HL-60 (cell line): ENCODE measurements around the gene BCO1.

Experiments
- DNase-seq, 2 experiments: peaks; one replicate each; pipeline ENCODE4 v3.0.0-alpha.2; 2010 to 2020; ENCODE audit warnings: low read depth in 1 of 2, low spot score in 1 of 2
- H3K27ac ChIP-seq: fragments of 250-450 bp; sonication (Bioruptor Pico); replicated peaks from 2 replicates; pipeline ENCODE4 v1.5.1; 2020; ENCODE audit warnings: mild to moderate bottlenecking, moderate library complexity
- H3K27me3 ChIP-seq: fragments of 250-450 bp; sonication (Bioruptor Pico); 2 replicates; pipeline ENCODE4 v1.5.1; 2021; ENCODE audit warnings: mild to moderate bottlenecking, moderate library complexity; ENCODE audit not compliant: insufficient read depth, poor library complexity, severe bottlenecking
- H3K4me3 ChIP-seq: replicated peaks from 2 replicates; pipeline ENCODE4 v1.5.1; 2011; ENCODE audit warnings: mild to moderate bottlenecking, control low read depth, low read length; ENCODE audit not compliant: insufficient read depth
- GABPA ChIP-seq: IDR thresholded peaks from 2 replicates; pipeline ENCODE4 v1.6.1; 2012; ENCODE audit warnings: low read depth
- POLR2AphosphoS5 ChIP-seq: IDR thresholded peaks from 2 replicates; pipeline ENCODE4 v1.6.1; 2012; ENCODE audit warnings: low read depth
- SPI1 ChIP-seq: IDR thresholded peaks from 2 replicates; pipeline ENCODE4 v1.6.1; 2012; ENCODE audit warnings: low read depth, mild to moderate bottlenecking, borderline replicate concordance
- TF ChIP-seq, protein P1 (sequence below): IDR thresholded peaks from 2 replicates; pipeline ENCODE4 v1.6.1; 2012; ENCODE audit warnings: low read depth; ENCODE audit not compliant: insufficient replicate concordance
- TF ChIP-seq, protein P2 (sequence below): IDR thresholded peaks from one replicate; pipeline ENCODE4 v1.5.1; 2011; ENCODE audit warnings: low read length, control low read depth, inconsistent platforms; ENCODE audit not compliant: insufficient read depth

The BCO1 gene

DNA sequence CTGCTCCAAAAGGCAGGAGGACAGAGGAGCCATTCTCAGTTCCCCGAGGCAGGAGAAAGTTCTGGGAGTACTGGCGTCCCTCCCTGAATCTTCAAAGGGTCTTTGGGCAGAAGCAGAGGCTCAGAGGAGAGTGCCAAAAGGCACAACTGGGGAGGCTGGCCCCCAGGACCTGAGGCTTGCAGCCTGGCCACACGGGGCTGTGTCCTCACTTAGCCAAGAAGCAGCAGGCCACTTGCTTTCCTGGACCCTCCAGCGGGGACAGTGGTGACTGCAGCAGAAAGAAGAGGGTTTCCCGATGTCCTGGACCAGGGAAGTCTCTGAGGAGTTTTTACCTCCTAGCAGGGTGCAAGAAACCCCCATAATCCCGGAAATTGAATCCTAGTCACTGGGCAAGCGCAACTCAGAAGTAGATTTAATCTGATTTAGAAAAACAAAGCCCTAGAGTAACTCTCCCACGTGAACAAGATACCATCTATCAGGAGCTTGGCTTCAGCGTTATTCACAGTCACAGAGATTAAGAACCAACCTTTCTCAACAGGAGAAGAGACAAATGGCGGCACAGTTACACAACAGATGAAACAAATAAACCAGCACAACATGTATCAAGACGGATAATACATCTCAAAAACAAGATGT, 25.5 kb upstream of the BCO1 start:
- H3K27ac ChIP-seq, result no peak overlapping the region
- TF ChIP-seq POLR2AphosphoS5 (no peak), GABPA (no peak), SPI1 (no peak)
- TF ChIP-seq, protein P1, sequence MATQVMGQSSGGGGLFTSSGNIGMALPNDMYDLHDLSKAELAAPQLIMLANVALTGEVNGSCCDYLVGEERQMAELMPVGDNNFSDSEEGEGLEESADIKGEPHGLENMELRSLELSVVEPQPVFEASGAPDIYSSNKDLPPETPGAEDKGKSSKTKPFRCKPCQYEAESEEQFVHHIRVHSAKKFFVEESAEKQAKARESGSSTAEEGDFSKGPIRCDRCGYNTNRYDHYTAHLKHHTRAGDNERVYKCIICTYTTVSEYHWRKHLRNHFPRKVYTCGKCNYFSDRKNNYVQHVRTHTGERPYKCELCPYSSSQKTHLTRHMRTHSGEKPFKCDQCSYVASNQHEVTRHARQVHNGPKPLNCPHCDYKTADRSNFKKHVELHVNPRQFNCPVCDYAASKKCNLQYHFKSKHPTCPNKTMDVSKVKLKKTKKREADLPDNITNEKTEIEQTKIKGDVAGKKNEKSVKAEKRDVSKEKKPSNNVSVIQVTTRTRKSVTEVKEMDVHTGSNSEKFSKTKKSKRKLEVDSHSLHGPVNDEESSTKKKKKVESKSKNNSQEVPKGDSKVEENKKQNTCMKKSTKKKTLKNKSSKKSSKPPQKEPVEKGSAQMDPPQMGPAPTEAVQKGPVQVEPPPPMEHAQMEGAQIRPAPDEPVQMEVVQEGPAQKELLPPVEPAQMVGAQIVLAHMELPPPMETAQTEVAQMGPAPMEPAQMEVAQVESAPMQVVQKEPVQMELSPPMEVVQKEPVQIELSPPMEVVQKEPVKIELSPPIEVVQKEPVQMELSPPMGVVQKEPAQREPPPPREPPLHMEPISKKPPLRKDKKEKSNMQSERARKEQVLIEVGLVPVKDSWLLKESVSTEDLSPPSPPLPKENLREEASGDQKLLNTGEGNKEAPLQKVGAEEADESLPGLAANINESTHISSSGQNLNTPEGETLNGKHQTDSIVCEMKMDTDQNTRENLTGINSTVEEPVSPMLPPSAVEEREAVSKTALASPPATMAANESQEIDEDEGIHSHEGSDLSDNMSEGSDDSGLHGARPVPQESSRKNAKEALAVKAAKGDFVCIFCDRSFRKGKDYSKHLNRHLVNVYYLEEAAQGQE, result no peak
- TF ChIP-seq, protein P2, sequence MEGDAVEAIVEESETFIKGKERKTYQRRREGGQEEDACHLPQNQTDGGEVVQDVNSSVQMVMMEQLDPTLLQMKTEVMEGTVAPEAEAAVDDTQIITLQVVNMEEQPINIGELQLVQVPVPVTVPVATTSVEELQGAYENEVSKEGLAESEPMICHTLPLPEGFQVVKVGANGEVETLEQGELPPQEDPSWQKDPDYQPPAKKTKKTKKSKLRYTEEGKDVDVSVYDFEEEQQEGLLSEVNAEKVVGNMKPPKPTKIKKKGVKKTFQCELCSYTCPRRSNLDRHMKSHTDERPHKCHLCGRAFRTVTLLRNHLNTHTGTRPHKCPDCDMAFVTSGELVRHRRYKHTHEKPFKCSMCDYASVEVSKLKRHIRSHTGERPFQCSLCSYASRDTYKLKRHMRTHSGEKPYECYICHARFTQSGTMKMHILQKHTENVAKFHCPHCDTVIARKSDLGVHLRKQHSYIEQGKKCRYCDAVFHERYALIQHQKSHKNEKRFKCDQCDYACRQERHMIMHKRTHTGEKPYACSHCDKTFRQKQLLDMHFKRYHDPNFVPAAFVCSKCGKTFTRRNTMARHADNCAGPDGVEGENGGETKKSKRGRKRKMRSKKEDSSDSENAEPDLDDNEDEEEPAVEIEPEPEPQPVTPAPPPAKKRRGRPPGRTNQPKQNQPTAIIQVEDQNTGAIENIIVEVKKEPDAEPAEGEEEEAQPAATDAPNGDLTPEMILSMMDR, result no peak
- peaks cover 3% of the 10 kb centered on the region for H3K27me3 ChIP-seq
- DNase-seq, result no peak
- H3K4me3 ChIP-seq, result no peak overlapping the region

DNA sequence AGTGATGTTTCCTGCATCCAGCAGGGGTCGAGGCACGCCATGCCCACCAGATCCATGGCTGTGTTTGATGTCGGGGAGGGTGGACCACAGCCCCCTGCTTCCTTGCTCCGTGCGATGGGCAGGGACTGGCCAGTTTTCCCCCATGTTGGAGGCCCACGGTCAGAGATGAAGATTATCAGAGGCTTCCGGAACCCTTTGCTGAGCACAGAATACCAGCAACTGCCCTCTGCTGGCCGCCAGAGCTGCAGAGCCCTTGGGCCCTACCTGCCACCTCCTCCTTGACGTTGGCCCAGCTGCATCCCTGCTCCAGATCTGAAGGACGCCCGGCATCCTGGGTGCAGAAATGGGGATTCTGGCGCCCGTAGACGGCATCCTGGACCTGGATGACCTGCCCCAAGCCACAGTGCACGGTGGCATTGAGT, 23.7 kb upstream of the BCO1 start:
- DNase-seq, result no peak
- H3K27ac ChIP-seq, result no peak overlapping the region
- TF ChIP-seq POLR2AphosphoS5, result no peak
- TF ChIP-seq, protein P2, result no peak
- TF ChIP-seq SPI1, result no peak
- TF ChIP-seq GABPA, result no peak
- TF ChIP-seq, protein P1, result no peak
- no peak overlapping the region for H3K4me3 ChIP-seq
- peaks cover 3% of the 10 kb centered on the region for H3K27me3 ChIP-seq

DNA sequence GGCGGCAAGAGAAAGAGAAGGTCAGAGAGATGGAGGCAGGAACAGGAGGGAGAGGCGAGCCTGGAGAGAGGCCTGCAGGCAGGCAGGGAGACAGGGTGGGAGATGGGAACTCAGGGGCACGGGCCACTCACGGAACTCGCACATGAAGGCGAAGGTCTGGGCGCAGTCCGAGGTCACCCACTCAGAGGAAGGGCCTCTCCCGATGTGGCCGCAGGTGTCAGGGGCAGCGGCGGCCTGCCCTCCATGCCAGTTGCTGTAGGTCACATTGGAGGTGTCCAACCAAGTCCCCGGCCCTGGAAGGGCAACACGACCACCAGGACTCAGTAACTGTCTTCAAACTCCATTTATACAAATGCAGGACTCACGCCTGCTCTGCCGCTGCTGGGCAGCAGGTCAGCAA, 22.4 kb upstream of the BCO1 start:
- peaks cover 3% of the 10 kb centered on the region for H3K27me3 ChIP-seq
- no peak overlapping the region for H3K27ac ChIP-seq
- TF ChIP-seq, protein P1, result no peak
- TF ChIP-seq SPI1 (no peak), POLR2AphosphoS5 (no peak), GABPA (no peak)
- TF ChIP-seq, protein P2, result no peak
- DNase-seq, result no peak
- no peak overlapping the region for H3K4me3 ChIP-seq
